Measurements from ENCODE around the gene MAST3.

DNA sequence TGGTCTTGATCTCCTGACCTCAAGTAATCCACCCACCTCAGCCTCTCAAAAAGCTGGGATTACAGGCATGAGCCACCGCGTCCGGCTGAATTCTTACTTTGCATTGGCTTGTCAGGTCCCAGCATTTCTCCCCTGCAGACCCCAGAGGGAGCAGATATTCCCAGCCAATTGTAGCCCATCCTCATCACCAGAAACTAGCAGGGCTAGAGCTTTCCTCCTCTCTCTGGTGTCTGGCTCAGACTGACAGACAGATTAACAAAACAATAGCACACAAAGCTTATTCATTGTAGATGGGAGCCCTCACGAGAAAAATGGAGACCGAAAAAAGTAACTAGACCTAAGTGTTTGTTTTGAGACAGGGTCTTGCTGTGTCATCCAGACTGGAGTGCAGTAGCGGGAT is 88.0 kb downstream of the MAST3 start:
- TF ChIP-seq, protein P1, sequence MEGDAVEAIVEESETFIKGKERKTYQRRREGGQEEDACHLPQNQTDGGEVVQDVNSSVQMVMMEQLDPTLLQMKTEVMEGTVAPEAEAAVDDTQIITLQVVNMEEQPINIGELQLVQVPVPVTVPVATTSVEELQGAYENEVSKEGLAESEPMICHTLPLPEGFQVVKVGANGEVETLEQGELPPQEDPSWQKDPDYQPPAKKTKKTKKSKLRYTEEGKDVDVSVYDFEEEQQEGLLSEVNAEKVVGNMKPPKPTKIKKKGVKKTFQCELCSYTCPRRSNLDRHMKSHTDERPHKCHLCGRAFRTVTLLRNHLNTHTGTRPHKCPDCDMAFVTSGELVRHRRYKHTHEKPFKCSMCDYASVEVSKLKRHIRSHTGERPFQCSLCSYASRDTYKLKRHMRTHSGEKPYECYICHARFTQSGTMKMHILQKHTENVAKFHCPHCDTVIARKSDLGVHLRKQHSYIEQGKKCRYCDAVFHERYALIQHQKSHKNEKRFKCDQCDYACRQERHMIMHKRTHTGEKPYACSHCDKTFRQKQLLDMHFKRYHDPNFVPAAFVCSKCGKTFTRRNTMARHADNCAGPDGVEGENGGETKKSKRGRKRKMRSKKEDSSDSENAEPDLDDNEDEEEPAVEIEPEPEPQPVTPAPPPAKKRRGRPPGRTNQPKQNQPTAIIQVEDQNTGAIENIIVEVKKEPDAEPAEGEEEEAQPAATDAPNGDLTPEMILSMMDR (IDR thresholded peaks at IDR 0.05; ENCODE audit: insufficient read depth, low read length, poor library complexity, severe bottlenecking): no peak
- TF ChIP-seq EZH2phosphoT487 (conservative IDR thresholded peaks at IDR 0.05; ENCODE audit: low read length): no peak

Measured in SU-DHL-6 (cell line).